ENCODE results near the gene SFRP2. TPM values are rescaled to one million over a fixed set of nuclear protein-coding genes. Genes with fewer than 3 reads are reported as not detected.

Gene SFRP2
- total RNA-seq, 4 donors from 2014 or later, result 9.4 to 34.7 (median 22.8) TPM

DNA sequence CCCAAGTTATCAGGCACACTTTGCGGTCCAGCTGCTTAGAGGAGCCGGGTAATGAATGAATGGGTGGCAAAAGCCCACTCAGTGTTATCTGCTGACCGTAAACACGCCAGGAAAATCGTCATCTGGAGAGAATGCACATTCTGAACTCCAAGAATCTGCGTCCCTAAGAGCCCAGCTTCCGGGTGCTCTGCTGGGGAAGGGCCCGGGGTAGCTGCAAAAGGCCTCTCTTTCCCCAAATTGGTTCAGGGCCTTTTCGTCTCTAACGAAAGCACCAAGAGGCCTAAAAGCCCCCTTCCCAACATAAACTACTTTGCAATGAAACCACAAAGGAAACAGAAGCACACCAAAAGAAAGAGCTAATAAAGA is 1.6 kb upstream of the SFRP2 start:
- DNase-seq (ENCODE audit: low spot score), result no peak
- TF ChIP-seq, protein P1, sequence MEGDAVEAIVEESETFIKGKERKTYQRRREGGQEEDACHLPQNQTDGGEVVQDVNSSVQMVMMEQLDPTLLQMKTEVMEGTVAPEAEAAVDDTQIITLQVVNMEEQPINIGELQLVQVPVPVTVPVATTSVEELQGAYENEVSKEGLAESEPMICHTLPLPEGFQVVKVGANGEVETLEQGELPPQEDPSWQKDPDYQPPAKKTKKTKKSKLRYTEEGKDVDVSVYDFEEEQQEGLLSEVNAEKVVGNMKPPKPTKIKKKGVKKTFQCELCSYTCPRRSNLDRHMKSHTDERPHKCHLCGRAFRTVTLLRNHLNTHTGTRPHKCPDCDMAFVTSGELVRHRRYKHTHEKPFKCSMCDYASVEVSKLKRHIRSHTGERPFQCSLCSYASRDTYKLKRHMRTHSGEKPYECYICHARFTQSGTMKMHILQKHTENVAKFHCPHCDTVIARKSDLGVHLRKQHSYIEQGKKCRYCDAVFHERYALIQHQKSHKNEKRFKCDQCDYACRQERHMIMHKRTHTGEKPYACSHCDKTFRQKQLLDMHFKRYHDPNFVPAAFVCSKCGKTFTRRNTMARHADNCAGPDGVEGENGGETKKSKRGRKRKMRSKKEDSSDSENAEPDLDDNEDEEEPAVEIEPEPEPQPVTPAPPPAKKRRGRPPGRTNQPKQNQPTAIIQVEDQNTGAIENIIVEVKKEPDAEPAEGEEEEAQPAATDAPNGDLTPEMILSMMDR (IDR thresholded peaks at IDR 0.05), result no peak
- ATAC-seq (ENCODE audit: low FRiP score), result no peak

DNA sequence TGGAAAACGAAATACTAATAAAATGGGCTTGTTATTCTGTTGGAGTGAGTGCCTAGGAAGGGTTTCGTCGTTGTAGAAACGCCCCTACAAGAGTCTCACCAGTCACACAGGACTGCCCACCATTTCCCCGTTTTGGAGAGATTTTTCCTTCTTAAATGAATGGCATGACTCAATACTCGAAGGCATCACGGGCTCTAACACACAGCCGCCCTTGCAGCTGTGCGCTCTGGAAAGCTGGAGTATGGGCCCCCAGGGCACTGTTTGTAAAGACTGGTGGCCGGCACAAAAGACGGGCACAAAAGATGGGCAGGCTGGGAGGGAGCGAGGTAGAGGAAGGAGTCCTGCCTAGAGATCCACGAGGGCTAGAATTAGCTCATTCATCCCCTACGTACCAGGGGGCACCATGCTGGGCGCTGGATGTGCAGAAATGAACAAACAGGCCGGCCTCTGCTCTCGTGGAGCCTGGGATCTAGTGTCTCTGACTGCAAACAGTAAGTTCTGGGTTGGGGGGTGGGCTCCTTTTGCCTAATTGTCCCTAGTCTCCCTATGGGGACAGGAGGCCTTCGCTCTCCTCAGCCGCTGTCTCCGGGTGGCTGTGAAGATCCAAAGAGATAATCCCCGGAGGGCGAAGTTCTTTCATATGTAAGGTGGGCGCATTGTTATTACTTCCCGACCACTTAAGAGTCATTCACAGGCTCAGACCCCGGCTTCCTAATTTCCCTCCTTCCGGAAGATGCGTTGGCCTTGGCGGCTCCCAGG is 1.0 kb upstream of the SFRP2 start:
- TF ChIP-seq, protein P1 (IDR thresholded peaks at IDR 0.05), result no peak
- DNase-seq (ENCODE audit: low spot score) (no peak), ATAC-seq (ENCODE audit: low FRiP score) (no peak)

DNA sequence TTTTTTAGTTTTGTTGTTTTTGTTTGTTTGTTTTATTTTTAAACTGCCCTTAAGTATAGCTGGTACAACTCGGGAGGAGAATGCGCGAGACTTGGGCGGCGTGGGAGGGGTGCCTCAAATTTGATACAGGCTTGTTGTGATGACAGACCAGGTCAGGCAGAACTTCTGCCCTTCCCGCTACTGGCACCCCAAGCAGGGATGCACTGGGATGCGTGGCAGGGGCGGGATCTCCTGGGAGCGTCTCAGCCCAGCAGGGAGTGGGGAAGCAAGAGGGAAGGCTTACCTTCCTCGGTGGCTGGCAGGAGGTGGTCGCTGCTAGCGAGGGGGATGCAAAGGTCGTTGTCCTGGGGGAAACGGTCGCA is 851 bp downstream of the SFRP2 start:
- DNase-seq (ENCODE audit: low spot score) (no peak), ATAC-seq (ENCODE audit: low FRiP score) (no peak)
- TF ChIP-seq, protein P1 (IDR thresholded peaks at IDR 0.05), result no peak

GRCh38 chr4:153787575-153787974 is 1.3 kb downstream of the SFRP2 start:
- ATAC-seq (ENCODE audit: low FRiP score) (no peak), DNase-seq (ENCODE audit: low spot score) (no peak)
- TF ChIP-seq, protein P1 (IDR thresholded peaks at IDR 0.05), result no peak

DNA sequence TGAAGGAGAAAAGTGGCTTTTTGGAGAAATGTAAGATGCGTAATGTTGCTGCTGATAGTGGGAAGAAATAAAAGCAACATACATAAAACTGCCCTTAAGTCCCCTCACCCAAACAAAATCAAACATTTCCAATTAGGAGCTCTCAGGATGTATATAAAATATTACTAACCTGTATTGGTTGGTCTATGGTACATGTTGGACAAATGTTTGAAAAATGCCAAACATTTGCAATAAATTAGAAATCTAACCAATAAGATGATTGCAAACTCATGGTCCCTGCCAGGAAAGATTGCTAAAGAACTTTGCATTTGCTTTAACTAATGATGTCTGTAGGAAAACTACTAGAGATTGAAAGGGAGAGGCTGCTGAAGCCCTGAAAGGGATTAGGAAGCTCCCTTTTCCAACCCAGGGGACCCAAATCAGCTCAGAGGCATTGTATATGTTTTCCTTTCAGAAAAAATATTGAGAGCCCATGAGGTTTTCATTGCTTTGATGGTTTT is 1.8 kb downstream of the SFRP2 start:
- DNase-seq (ENCODE audit: low spot score) (no peak), ATAC-seq (ENCODE audit: low FRiP score) (no peak)
- TF ChIP-seq, protein P1 (IDR thresholded peaks at IDR 0.05), result no peak

- ATAC-seq (ENCODE audit: low FRiP score), result no peak
- DNase-seq (ENCODE audit: low spot score), result no peak
- TF ChIP-seq, protein P1 (IDR thresholded peaks at IDR 0.05), result no peak
Observed at GRCh38 chr4:153785910-153786721, 2.8 kb downstream of the SFRP2 start.
